ENCODE measurements around the gene CENPK.
"Not testable (repeated sequence)": the region's sequence is repeated elsewhere in the genome, so short reads cannot be mapped to it uniquely, and the experiment has no call there.

Gene CENPK

DNA sequence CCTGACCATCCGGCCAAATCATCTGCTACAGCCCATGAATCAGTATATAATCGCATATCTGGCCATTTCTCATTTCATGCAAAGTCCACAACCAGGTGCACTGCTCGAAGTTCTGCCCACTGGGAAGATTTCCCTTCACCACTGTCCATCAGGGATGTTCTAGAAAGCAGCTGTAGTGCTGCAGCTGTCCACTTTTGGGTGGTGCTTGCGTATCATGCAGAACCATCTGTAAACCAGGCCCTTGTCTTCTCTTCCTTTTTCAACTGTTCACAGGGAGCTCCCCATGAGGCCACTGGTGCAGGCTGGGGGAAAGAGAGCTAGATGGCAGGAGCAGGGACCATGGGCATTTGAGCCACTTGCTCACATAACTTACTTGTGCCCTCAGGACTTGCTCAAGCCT lies 73.8 kb downstream of the CENPK start:
- DNase-seq, result no peak

DNA sequence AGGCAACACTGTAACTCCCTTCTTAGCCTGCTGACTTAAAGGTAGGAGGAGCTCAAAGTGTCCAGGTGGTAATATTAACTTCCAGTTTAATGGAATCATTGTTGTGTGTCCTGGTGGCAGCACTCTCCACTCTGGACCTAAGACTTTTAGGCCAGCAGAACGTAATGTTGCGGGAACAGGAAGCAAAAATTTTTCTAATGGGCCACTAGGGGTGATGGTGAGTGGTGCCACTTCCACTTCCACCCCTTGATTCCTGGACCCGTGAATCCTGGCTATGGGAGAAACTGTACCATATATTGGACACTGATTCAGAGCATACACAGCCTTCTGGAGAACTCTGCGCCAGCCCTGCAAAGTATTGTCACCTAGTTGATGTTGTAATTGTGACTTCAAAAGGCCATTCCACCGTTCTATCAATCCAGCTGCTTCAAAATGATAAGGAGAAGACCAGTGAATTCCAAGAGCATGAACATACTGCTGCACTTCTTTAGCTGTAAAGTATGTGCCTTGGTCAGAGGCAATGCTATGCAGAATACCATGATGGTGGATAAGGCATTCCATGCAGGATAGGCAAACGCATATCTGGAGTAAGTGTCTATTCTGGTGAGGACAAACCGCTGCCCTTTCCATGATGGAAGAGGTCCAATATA lies 74.8 kb downstream of the CENPK start:
- DNase-seq, result not testable (repeated sequence)

DNA sequence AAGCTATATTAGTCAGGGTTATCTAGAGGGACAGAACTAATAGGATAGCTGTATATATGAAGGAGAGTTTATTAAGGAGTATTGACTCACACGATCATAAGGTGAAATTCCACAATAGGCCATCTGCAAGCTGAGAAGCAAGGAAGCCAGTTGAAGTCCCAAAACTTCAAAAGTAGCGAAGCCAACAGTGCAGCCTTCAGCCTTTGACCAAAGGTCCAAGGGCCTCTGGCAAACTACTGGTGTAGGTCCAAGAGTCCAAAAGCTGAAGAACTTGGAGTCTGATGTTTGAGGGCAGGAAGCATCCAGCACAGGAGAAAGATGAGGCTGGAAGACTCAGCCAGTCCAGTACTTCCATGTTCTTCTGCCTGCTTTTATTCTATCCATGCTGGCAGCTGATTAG lies 76.2 kb downstream of the CENPK start:
- not testable (repeated sequence) for DNase-seq

DNA sequence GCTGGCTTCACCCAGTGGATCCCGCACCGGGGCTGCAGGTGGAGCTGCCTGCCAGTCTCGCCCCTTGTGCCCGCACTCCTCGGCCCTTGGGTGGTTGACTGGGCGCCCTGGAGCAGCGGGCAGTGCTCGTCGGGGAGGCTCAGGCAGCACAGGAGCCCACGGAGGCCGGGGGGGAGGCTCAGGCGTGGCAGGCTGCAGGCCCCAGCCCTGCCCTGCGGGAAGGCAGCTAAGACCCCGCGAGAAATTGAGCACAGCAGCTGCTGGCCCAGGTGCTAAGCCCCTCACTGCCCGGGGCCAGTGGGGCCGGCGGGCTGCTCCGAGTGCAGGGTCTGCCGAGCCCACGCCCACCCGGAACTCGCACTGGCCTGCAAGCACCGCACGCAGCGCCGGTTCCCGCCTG lies 77.6 kb downstream of the CENPK start:
- DNase-seq, result no peak

DNA sequence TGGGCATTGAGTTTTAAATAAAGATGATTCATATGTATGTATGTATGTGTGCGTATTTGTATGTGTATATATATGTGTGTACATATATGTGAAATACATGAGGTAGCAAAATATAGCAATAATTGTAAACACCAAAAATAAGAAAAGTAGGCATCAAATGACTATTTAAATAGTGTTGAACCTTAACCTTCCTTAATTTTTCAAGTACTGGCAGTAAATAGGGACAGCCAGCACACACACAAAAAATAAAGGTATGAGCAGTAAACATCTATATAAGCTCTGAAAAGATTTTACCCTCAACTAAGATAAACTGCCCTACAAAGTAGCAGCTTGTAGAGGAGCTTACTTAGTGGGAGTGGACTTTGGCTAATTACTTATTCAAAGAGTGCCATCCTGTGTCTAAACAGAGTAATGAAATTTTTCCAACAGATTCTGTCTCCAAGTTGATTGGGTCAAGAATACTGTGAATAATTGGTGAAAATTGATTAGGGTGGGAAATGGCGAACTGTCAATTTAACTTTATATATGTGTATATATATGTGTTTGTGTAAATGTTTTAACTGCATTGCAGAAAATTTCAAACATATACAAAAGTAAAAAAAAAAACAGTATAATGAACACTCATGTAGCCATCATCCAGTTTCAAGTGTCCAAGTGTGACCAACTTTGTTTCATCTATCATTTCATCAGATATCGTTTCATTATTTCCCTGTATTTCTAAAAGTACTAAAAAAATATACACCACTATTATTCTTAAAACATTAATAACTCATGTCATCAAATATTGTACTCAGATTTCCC lies 79.2 kb downstream of the CENPK start:
- peak in 1 of 2 donors; percentile 62 for DNase-seq

DNA sequence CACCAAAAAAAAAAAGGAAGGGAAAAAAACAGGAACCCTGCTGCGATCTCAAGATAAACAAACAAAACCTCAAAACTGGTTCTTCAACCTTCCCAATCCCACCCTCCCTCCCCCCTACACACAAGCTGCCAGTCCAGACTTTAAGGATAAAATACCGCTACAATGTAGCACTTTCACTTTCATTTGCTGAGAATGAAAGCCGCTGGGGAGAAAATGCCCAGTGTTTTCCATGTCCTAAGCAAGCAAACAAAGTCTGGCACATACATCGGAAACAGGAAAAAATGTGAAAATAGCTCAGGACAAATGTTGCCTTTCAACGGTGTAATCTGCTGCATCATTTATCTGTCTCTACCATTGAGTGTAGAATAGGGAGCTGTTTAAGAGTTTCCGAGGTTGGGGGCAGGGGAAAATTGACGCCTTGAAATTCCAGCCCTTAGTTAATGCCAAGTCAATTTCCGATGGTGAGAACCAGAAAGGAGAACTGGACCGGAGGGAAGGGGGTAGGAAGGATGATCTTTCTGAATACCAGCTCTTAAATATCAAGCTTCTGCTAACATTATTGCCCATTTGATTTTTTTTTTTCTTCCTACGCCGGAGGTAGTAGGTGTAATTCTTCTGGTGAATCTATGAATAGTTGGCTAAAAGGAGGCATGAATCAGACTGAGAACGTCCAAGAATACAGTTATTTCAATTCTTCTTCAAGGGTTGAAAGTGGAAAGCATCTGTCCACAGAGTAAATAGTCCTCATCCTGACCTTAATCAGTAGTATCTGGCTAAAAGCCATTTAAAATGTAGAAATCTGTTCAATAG lies 80.0 kb downstream of the CENPK start:
- DNase-seq, result peak in 1 of 2 donors; percentile 40

DNA sequence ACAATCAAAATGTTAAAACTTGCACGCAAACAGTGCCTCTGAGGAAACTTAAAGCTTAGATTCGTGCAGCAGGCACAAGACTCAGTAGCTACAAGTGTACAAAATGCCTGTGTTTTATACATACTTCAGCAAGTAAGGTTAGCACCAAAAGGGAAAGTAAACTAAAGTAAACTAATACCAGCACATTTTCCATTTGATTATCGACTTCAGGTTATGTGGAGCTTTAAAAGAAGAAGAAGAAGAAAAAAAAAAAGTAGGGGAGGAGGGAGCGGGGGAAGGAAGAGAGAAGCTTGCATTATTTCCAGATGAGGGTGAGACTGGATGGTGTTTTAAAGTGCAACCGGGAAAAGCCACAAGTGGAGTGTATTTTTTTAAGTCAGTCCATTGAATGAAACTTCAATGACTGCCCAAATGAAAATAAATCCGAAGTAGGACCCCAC lies 80.7 kb downstream of the CENPK start:
- DNase-seq, result peak in 1 of 2 donors; percentile 15

DNA sequence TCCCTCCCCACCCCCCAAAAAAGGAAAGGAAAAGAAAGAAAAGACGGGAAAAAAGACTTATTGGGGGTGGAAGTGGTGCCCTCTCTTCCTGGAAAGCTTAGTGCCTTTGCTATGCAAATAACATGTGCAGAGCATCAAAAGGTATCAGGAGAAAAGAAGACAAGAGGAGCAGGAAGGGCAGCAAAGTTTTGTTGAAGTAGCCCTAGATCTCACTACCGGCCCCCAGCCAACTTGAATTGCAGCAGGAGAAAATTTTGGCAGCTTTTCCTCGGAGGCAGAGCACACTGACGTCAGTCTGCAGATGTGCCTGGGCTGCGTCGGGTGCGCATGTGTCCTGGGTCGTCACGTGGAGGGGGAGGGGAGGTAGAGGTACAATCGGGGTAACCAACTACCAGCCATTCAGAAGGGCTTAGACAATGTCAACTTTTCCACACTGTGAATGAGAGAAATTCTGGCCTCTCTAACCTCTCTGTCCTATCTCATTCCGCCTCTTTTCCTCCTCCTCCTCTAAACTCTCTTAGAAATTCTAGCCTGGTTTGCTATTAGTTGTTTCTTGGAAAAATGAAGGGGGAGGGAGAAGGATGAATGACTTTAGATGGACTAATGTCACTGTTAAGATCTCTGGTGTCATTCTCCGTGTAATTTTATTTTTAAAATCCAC lies 81.2 kb downstream of the CENPK start, which contains the start of gene ADAMTS6:
TSS of gene ADAMTS6 (minus strand) at position 286 of the 661 bp plus-strand sequence. CDS start 8,247 bp downstream, outside the sequence.
- peak; percentile 78 to 83 for DNase-seq

DNA sequence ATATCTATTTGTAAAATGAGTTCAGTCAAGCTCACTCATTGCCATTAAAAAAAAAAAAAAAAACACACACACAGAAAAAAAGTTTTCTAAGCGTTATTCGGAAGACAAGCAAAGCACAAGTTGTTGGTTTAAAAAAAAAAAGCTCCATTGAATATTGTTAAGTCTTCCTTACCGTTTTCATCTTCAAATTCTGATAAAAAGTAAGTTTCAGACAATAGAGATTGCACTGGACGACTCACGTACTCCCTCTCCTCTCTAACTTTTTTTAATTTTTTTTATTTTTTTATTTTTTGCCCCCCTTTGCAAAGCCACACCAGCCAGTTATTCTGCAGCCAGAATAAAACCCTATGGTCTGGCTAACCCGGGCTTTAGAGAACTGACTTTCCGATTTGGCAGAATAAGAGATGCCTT lies 81.8 kb downstream of the CENPK start:
- no peak for DNase-seq

DNA sequence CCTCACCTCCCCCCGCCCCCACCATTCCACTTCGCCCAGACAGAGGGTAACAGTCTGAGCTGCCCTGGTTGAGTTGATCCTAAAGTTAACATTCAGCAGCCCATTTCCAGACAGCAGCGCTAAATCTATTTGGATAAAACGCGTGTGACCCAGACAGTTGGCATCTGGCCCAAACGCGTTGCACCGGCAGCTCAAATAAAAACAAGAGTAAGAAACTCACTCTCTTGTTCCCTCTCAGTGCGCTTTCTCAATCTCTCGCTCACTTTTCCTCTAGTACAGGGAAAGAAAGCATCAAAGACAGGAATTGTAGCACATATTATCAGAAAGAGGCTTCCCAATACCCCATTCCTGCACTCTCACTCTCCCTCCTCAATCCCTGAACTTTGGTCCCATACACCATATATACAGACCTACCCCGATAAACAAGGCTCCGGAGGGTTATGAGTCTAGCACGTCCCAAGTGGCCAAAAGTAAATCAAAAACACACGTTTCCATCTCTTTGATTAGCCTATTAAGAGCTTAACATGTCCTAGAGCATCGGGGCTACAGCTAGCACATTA lies 82.6 kb downstream of the CENPK start:
- peak; percentile 8 to 22 for DNase-seq

DNA sequence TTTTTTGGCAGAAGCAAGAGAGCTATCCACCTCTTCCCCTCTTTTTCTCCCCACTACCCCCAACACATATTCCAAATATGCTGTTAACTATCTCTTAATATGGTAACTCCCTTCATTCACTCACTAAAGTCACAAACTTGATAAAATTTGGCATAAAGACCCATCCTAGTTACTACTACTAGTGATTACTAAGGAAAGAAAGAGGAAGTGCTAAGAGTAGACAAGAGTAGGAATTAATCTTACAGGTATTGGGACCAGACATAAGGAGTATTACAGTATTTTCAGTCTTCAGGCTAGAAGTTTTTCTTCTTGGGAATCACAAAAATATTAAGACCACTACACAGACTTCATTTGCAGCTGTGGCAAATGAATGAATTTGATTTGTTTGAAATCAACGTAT lies 83.4 kb downstream of the CENPK start:
- no peak for DNase-seq

DNA sequence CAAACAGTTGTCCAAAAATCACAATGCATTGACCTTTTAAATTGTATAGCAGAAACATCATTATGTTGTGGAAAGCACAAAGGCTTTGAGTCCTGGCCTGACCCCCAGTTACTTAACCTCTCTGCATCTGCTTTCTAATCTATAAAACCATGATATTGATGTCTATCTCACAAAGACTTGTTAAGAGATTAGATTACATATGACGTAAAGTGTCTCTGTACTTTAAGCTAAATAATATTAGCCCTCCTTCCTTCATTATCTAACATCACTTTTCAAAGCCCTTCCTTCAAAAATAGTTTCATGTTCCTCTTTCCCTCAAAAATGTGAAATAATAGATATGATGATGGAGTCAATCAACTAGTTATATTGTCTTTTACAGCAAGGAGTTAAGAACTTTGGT lies 84.6 kb downstream of the CENPK start:
- no peak for DNase-seq

DNA sequence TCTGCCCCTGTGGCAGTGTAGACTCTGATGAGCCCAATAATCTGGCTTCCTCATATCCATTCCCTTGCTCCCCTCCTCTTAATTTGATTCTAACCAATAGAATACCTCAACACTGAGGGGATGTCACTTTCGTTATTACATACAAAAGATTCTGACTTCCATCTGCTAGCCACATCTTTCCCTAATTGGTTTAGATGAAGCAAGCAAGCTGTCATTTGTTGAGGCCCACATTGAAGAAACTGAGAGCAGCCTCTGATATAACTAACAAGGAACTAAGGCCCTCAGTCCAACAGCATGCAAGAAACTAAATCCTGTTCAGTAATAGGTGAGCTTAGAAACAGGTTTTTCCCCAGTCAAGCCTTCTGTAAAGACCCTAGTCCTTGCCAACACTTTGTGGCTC lies 87.1 kb downstream of the CENPK start:
- DNase-seq, result no peak

DNA sequence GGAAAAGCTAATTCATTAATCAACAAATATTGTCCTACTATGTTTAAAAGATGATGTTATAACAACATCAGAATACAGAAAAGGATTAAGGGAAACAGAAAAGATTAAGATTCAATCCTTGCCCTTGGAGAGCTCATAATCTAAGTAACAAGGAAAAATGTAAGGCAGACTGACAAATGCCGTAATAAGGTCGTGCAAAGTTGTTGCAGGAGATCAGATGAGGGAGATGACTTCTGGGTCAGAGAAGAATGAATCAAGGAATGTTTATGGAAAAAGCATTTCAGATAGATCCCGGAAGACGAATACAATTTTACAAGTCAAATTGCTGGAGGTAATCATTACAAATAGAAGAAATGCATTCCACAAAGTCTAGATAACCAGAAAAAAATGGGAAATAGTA lies 87.6 kb downstream of the CENPK start:
- DNase-seq, result no peak

DNA sequence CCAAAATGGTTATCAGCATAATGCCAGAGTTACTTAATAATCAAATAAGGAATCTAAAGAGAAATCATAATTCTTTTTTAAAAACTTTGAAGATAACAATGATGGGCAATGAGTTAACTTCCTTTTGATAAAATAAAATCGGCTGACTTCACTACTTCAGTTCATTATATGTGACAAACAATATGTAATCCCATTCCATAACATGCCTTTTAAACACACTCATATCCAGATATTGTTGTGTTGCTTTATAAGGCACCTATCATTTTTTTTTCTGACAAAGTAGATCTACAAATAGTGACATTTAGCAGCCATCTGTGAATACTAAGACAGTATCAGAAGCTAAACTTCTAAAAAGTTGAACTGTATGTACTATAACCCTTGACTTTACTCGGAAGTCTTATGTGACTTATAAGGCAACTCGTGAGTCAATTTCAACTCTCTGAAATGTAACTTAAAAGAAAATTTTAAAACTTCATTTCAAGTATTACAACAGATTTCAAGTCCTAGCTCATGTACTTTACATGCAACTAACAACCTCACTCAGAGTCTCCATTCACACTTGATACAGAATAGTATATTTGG lies 88.7 kb downstream of the CENPK start:
- no peak for DNase-seq

DNA sequence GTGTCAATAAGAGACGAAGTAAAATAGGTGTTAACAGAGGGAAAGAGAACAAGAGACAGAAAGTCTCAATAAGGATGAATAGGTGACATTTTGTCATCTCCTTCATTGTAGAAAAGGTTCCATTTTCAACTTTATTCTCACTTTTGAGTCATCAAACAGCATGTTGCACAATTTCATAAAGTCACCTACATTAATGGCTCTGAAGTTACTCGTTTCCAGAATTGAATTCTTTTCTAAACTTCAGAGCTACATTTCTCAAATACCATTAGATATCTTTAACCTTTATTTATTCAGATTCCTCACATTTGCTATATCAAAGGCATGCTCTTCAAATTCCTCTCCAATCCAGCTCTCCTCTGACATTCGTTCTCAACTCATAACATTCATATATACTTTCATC lies 94.3 kb downstream of the CENPK start:
- no peak for DNase-seq

Measured in CD4-positive, alpha-beta T cell treated with Interleukin-1 beta for 1 hour (primary cell).